ENCODE results near the gene NTM.
"Not testable (repeated sequence)": the region's sequence is repeated elsewhere in the genome, so short reads cannot be mapped to it uniquely, and the experiment has no call there.

NTM gene

DNA sequence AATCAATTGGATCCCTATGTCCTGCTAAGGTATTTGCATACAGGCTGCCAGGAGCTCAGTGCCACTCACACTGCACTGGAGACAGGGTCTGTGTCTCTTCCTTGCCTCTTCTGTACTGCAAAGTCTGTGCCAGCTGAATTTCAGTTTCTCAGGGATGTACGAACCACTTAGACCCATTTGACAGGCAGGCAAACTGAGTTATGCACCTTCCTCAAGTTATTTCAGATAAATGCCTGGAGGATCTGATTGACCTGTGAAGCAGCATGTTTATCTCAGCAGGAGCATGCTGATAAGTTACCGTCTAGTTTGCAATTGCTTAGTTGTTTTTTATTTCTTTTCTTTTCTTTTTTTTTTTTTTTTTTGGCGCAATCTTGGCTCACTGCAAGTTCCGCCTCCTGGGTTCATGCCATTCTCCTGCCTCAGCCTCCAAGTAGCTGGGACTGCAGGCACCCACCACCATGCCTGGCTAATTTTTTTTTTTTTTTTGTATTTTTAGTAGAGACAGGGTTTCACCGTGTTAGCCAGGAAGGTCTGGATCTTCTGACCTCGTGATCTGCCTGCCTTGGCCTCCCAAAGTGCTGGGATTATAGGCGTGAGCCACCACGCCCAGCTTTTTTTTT lies 54.0 kb downstream of the NTM start:
- not testable (repeated sequence) for DNase-seq

DNA sequence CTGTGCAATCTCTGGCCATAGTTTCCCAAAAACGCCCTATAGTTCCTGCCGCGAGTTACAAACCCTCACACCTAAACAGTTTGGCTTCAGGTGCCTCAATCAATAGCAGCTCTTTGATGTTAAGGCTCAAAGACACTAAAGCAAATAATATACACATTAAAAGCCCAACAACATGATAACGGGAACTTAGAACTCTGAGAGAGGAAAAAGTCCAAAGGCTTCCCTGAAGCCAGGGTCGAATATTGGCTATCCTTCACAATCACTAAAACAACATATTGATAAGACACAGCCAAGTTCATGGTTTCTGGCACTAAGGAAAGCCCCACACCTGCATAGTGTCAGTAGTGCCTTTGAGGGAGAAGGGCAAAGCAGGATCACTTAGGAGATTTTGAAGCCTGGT lies 54.9 kb downstream of the NTM start:
- DNase-seq: no peak

DNA sequence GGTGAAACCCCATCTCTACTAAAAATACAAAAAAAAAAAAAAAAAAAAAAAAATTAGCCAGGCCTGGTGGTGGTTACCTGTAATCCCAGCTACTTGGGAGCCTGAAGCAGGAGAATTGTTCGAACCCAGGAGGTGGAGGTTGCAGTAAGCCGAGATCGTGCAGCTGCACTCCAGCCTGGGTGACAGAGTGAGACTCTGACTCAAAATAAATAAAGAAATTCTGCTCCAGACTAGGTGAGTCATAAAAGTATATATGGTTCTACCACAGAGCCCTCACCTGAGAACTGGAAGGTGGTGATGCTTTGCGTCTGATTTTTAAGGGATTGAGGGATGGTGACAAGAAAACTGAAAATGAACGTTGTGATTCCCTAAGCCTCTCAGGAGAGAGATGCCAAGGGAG lies 58.4 kb downstream of the NTM start:
- DNase-seq: no peak

DNA sequence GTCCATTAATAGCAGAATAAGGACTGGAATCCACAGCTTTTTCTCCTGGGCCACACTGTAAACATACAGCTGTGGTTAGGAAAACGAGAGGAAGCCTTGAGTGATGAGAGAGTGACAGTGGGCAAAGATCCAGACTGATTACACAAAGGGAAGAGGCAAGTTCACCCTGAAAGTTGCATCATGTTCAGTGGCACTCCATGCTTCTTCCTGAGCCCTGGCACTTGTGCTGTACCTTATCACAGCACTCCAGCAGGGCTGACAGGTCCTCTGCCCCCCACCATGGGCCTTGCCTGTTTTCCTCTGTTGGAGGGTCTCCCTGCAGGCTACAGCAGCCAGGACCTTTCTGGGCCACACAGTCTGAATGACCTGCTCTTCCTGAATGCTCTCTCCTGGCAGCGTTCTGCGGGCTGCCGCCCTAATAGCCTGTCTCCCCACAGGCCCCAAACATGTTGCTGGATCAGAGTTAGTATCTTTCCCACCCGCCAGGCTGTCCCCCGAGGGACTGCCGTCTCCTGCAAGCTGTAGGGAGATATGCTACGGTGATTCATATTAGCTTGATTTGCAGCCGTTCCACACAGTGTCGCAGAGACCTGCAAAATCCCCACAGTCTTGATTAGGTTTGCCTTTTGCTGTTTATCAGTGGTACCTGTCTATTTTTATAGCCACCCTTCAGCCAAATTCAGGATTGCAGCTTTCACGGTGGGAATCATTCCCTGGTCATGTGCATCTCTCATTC lies 60.2 kb downstream of the NTM start:
- DNase-seq: no peak

DNA sequence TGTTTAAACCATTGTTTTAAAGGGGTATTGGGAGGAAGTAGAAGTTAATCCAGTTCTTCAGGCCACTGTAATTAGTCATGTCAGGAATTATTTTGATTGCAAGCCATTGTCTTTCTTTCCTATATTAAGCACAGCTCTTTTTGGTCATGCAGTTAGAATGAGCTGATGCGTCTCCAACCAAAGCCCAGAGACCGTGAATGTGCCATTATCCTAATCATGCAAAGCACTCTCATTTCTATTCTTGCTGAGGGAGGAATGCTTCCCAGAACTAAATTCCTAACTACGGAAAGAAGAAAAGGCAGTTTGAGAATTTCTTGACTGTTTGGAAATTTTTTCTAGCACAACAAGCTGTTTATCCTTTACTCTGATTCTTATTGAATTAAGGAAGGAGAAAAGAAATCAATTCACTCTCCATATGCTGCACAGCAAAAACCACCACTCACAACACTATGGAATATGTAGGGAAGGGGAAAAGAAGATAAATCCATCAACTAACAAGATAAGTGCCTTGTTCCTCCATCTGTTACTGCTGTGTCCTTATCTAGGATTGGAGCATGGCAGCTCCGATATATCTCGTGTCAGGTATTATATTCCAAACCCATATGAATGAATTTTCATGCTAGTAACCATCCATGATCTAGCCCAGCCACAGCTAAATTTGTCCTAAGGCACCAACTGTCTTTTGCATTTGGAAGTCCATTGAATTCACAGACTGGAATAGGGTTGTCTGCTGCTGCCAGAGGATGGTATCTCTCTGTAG lies 70.8 kb downstream of the NTM start:
- no peak for DNase-seq

DNA sequence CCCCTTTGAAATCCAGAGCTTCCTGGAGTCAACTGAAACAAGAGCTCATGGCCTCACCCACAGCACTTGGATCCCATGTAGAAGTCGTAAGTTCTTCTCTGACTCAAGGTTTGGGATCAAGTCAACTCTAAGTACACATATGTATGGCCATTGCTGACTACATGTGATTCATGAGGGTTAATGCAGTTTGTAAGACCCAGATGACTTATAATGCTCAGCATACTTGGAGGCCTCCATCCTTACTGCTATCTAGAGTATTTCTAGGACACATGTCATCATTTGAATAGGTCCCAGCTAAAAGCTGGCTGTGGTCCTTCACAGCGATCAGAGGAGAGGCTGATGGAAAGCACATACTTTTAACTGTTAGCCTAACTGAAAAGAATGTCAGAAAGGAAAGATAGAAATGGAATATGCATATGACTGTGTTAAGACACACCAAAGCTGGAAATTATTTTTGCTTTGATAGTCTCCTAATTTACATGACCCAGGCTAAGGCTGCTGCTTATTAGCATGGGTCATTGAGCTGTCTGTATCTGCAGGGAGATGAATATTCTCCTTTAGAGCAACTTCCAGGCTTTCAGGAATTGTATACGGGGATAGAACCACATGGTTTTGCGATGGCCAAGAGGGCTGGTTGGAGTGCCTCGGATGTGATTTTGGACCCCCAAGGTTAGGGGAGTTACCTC lies 76.3 kb downstream of the NTM start:
- no peak for DNase-seq

DNA sequence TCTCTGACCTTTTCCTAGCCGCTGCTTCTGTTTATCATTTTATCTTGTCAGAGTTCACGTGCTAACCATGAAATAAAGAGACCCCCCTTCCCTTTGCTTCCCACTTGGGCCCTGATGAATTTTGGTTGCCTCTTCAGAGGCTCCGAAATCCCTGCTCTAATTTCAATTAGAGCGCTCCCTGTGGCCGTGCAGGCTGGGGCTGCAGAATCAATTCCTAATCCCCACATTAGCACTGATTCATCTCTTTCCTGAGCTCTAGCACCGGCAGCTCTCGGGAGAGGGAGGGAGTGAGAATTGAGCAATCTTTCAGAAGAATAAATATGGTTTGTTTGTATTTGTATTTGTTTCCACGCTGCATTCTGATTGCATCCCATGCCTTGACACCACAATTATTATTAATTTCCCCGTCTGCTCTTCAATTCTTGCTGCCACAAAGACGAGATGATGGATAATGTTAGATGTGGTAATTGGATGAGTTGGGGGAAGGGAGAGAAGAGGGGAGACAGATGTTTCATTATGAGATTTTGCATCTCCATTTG lies 76.9 kb downstream of the NTM start:
- no peak for DNase-seq

DNA sequence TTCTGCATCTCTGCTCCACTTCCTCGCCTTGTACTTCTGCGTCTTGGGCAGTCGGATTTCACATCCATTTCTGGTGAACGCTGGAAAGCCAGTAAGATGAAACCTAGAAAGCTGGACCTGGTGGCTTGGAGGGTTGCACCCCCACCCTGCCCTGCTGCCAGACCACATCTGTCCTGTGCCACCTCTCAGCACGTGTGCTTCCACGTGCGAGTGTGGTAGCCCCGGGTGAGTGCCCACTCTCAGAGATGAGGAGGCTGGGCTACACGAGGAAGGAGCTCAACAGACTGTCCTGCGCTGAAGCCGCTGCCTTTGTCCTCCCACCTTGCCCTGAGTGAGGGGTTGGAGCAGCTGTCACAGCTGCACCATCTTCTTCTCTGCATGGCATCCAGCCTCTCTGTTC lies 77.5 kb downstream of the NTM start:
- no peak for DNase-seq

DNA sequence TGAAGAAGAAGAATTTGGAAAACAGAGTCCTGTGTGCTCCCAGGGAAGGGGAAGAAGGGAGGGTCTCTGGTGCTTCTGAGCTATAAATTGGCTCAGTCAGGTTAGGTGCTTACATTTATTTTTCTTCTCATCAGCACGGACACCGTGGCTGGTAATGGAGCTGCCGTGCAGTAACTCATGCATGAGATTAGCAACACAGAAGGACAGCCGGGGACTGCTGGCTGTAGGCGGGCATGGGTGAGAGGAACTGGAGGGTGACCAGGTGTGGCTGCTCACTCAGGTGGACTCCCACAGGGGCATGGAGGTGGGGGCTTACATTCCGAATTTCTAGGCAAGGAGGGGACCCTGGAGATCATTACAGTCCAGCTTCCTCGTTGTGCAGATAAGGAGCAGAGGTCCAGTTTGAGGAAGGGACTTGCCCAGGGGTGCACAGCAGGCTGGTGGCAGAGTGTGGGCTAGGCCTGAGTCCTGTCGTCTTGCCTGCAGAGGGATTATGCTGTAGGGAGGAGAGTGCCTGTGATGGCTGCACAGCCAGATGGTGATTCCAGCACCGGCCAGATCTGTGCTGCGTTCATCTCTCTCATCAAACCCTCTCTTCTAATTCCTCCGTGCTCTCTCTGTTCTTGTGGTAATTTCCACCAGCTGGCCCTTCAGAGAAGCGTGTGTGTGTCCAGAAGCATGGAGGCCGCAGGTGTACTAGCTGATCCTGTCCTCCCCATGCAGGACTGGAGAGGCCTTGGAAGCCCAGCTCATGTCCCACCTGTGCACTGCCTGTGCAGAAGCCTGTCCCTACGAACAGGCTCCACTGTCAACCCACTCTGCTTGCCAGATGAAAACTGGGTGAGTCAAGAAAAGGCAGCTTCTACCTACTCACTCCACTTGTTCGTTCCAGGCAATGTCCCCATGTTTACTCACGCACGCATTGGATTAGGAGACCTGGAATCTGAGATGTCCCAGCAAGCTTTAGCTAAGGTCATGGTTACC lies 78.9 kb downstream of the NTM start:
- no peak for DNase-seq

DNA sequence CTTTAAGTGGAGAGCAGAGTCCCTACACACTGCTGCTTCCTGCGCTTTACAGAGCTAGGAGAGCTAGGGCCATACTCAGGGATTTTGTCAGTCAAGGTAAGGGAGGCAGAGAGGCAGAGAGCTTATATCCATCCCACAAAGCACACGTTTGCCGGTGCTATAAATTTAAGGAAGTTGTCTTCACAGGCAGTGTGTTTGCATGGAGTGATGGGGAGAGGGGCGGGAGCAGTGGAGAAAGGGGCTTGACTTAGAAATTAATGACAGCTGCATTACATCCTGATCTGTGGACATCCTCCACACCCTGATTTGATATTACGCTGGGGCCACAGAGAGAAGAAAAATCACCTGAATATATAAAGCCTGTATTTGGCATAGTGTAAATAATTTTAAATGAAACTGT lies 84.1 kb downstream of the NTM start:
- no peak for DNase-seq

DNA sequence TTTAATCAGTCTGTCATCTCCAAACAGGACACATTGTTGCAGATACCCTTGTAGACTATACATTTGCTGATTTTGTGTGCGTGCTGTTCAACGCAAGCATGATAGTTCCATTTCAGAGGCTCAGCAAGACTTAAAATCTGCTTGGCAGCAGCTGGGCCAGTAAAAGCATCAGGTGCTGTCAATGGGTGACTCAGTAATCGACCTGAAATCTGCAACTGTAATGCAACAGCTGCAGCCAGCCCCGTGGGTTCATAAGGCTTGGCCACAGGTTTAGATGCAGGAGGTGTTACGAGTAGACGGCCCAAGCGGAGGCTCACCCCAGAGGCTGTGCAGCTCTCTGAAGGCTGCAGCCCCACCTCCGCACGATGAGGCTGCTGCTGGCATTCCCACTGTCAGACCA lies 84.6 kb downstream of the NTM start:
- no peak for DNase-seq

DNA sequence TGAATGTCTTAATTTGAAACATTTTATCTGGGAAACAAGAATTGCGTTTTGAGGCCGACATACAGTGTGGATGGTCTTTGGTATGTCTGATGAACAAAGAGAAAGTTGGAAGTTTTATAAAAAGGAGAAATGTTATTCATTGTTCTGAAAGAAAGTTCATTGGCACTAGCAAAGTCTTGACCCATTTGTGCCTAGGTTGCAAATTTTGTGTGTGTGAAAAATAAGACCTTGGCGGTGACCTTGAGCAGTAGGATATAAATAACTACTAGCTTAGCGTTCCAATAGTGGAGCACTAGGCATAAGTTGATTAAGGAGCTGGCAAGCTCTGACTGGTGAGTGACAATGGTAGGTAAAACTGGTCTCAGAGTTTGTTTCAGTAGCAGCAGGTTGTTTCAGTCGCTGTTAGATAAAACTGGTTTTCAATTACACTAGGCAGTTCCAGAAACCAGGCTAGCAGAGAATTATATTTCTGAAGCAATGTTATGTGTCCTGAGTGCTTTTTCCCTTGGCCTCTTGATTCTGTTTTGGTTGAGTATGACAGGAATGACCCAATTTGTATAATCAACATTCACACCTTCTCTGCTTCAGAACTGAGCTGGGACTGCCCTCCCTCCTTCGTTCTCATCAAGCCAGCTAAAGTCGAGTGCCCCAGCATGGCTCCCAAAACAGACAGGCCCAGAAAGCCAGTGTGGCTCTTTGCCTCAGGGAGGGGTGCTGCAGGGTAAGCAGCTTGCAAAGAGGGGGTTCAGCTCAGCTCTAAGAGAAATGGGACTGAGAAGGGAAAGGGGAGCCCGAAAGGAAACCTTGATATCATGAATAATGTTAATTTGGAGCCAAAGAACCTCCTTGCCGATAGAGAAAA lies 85.7 kb downstream of the NTM start:
- no peak for DNase-seq

DNA sequence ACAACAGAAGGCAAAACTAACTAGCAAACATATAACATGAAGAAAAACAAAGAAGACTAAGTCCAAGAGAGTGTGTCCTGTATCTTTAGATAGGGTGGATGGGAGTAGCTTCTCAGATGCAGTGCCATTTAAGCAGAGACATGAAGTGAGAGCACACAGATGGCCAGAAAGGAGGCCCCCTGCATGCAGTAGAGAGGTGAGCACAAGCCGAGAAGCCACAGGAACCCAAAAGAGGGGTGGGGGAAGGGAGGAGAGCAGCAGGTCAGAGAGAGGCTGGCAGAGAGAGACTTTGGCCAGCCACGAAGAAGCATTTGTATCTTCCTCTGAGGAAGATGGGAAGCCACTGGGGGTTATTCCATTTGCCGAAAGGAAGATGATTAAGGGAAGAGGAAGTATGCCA lies 86.7 kb downstream of the NTM start:
- DNase-seq: no peak

DNA sequence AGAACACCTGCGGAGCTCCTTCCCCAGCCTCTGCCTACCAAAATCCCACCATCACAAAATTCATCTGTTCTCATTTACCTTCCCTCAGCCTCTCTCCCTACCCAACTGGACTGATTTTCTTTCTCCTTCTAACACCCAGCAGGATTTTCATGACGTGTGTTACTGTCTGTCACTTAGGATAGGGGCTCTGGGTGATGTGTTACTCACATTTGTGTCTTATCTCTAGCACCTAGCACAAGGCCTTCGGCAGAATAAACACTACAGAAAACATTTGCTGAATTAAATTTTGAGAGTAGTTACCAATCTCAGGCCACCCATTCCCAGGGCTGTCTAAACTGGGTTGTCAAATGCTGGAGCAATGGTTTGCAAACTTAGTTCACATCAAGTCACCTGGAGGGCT lies 88.0 kb downstream of the NTM start:
- DNase-seq: no peak

DNA sequence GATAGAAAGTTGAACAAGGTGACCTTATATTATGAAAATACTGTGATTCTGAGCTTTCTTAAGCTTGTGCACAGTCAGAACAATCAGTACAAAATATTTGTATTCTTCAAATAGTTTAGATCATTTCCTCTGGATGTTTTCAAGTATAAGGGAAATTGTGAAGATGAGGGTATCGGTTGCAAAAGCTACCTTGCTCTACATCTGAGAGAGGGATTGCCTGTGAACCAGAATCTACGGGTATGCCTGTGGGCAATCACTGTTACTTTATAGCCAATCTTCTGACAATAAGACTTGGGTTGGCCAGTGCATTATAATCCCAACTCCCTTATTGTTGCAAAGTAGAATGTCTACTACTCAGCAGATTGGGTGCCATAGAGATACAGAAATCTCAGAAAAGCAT lies 90.5 kb downstream of the NTM start:
- DNase-seq: no peak

DNA sequence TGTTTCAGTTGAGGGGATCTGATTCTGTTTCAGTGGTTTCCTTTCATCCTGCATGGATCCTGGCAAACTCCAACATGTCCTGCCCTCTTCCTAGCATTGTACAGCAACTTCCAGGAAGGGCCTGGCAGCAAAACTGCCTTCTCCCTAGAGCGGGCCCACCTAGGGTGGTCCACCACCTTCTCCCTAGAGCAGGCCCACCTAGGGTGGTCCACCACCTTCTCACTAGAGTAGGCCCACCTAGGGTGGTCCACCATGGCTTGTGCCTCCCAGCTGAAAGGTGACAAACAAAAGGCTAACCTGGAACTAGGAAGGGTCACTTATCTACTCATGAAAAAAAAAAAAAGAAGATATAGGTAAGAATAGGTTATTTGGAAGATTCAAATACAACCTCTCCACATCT lies 92.2 kb downstream of the NTM start:
- no peak for DNase-seq

DNA sequence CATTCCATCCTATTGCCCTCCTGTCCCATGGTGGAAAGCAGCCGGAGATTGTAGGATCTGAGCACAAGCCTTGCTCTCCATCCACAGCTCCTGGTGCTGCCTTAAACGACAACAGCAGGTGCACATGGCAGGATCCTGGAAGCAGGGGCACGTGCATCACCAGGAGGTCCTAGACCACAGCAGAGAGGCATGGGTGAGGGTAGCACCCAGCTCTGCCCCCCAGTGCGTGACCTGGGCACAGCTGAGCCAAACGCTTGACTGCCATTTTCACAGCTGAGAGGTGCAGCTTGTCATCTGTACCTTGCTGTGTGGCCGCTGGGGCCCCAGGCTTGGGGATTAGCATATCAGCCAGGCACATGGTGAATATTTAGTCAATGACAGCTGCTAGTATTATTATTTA lies 92.7 kb downstream of the NTM start:
- DNase-seq: no peak

DNA sequence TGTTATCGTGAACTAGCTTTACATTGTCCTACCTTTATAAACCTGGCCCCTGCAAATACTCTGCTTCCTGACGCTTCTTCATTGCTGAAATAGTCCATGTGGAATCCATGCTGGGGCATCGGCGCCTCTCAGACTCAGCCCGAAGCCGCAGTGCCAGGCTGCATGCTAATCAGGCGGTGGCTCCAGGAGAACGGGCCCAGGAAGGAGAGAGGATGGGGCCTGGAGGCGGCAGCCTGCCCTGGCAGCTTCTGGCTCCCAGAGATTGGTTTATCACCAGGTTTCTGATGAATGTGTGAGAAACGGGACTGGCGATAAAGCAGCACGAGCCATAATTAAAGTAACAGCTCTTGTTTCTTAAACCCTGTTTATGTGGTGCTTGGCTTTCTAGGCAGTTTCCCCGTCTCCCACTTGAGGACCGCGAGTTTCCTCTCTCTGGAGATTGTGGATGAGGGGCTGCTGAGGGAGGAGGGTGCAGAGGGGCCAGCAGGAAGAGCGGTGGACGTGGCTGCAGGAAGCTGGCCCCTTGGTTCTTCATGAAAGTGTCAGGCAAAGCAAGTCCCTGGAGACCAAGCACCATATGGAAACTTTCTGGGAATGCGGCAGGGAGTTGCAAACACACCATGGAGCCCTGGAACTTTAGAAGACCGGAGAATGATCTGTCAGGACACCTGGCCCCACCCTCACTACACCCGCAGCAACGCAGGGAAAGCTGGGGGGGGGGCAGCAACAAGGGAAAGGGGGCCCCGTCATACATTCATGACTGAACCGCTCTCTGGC lies 93.4 kb downstream of the NTM start:
- no peak for DNase-seq

DNA sequence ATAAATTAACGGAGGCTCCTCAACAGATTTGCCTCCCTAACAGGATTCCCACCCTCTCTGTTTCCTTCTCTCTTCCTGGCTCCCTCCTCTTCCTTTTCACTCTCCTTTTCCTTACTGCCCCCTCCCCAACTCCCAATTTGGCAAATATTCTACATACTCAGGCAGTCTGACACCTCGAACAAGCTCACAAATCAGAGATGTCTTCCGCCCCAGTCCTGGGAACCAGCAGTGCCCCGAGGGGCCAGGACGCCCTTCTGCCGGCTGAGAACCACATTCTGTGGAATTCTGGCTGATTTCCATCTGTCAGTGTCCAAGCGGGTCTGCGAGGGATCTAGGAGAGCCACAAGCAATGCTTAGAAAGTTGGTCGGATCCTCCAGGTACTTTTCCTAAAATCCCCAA lies 94.0 kb downstream of the NTM start:
- no peak for DNase-seq

DNA sequence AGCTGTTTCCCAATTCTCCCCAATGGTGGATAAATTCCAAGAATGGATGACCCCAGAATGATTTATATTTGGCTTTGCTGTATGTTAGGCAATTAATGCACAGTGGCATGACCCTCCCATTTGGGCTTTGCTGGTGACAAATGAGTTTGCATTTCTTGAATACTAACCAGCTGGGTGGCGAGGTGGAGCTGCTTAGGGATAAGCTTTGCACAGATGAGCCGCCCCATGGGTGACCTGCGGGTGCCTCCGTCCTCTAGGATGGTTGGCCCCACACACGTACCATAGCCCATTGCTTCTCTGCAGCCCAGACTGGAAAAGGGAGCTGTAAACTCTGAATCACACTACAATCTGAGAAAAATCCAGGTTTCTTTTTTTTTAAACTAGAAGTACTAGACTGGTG lies 94.6 kb downstream of the NTM start:
- DNase-seq: no peak

Data from activated CD8-positive, alpha-beta memory T cell treated with anti-CD3 and anti-CD28 coated beads, Interleukin-2, amount 50 U/mL, for 48 hours (primary cell).